GM19035 (cell line): ENCODE measurements around the gene PLLP.

Experiments used
- ATAC-seq: cut with Tn5 transposase; IDR thresholded peaks from one replicate; pipeline ENCODE4 v1.9.1; 2021; ENCODE audit not compliant: unreplicated experiment

The PLLP gene, protein sequence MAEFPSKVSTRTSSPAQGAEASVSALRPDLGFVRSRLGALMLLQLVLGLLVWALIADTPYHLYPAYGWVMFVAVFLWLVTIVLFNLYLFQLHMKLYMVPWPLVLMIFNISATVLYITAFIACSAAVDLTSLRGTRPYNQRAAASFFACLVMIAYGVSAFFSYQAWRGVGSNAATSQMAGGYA

GRCh38 chr16:57284209-57284951 lies at the start of gene PLLP:
Gene PLLP (minus strand): TSS chr16:57284672. CDS start chr16:57284540, 132 bp downstream.
- ATAC-seq, result no peak

- ATAC-seq, result no peak
Observed at GRCh38 chr16:57333402-57333801, 48.9 kb upstream of the PLLP start.

DNA sequence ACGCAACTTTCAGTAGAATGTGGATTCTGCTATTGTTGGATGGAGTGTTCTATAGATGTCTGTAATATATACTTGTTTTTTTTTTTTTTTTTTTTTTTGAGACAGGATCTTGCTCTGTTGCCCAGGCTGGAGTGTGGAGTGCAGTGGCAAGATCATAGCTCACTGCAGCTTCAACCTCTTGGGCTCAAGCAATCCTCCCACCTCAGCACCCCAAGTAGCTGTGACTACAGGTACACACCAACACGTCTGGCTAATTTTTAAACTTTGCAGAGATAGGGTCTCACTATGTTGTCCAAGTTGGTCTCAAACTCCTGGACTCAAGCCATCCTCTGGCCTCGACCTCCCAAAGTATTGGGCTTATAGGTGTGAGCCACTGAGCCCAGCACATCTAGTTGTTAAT lies 46.9 kb upstream of the PLLP start:
- no peak for ATAC-seq

- no peak for ATAC-seq
Observed at GRCh38 chr16:57329718-57330327, 45.4 kb upstream of the PLLP start.

- no peak for ATAC-seq
Observed at GRCh38 chr16:57325458-57325857, 41.0 kb upstream of the PLLP start.

- no peak for ATAC-seq
Observed at GRCh38 chr16:57324749-57325148, 40.3 kb upstream of the PLLP start.

- ATAC-seq, result no peak
Observed at GRCh38 chr16:57319646-57320045, 35.2 kb upstream of the PLLP start.

GRCh38 chr16:57318240-57318970 lies 33.9 kb upstream of the PLLP start:
- ATAC-seq, result no peak

DNA sequence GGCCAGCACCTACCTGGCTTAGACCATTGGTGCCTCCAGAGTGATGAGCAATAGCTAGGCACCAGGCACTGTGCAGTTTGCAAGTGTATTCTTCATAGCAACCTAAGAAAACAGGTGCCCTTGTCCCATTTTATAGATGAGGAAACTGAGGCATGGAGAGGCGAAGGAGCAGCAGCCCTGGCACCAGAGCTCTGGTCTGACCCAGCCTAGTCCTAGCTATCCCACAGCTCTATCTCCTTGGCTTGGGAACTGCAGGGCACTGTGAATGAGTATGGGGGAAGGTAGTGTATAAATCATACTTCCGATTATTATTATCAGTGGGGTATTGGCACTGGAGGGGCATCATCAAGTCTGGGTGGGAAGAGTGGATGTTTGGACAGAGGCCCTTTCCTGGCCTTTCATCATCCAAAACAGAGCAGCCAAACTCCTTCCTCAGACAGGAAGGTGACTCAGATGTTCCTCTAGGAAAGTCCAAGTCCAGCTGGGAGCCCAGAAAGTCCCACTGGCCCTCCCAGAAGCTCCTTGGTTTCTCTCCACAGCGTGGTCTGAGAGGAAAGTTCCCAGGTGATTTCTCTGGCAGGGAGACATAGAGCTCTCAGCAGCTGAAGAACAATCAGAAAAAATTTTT lies 32.0 kb upstream of the PLLP start:
- no peak for ATAC-seq

DNA sequence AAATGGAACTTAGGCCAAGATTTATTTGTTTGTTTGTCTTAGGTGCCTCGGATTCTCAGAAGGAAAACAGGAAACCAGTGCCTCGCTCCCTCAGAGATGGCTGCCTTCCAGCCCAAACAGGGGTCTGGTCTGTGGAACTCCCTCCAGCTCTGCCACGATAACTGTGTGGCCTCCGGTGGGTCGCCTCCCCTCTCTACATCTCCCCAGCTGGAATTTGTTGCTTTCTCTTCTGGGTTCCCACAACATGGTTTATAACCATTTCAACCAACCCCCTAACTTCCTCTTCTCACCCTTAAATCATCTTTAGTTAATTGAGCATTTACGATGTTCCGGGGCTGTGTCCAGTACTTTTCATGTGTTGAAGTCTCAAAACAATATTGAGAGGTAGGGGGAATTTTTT lies 30.9 kb upstream of the PLLP start:
- no peak for ATAC-seq

DNA sequence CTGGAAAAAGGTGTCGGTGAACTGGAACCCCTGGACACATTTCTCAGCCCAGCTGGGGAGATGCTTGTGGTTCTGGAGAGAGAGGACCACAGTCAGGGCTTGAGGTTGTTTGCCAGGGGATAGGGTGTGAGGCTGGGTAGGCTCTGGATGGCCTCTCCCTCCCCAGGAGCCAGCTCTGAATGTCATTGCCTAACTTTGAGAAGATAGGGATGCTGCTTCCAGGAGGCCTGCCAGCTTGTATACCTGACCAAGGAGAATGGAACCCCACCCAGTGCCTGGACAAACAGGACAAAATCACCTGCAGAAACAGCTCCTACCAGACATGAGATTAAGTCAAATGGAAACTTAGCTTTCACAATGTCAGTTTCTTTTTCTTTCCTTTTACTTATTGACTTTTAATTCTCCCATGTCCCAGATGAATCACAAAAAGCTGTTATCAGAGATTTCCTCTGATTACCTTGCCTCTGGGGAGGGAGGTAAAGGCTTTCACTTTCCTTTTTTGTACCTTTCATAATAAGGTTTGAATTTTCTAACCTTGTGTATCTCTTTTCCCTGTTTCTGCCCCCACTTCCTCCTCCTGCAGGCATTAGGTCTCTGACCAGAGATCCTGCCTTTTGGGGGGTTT lies 29.8 kb upstream of the PLLP start:
- ATAC-seq, result no peak

DNA sequence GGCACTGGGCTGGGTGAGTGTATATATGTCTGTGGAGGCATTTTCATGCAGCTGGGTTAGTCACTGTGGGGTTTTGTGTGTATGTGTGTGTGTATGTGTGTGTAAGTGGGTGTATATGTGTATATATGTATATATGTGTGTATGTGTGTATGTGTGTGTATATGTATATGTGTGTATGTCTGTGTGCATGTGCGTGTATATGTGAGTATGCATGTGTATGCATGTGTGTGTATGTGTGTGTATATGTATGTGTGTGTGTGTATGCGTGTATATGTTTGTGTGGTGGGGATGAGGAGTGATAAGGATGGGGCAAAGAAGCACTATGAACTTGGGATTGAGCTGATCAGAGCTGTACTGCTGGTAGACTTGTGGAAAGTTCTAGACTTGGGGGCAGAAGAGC lies 29.0 kb upstream of the PLLP start:
- ATAC-seq, result no peak

GRCh38 chr16:57310801-57311200 lies 26.3 kb upstream of the PLLP start:
- ATAC-seq, result no peak

DNA sequence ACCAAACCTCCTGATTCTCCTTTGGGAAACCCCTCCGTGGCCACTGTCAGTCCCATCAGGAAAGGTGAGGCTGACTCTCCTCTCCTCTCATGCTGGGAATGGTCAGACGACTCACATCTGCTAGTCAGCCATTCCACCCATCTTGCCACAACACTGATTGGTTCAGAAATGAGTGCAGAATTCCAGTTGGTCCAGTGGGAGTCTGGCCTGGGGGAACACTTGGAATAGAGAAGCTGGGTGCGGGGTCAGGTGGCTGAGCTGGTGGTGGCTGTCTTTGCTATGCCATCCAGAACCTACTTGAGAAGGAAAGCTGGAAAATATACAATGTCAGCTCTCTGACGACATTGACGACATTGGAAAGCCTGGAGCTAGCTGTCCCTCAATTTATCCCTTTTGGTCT lies 23.6 kb upstream of the PLLP start:
- no peak for ATAC-seq

DNA sequence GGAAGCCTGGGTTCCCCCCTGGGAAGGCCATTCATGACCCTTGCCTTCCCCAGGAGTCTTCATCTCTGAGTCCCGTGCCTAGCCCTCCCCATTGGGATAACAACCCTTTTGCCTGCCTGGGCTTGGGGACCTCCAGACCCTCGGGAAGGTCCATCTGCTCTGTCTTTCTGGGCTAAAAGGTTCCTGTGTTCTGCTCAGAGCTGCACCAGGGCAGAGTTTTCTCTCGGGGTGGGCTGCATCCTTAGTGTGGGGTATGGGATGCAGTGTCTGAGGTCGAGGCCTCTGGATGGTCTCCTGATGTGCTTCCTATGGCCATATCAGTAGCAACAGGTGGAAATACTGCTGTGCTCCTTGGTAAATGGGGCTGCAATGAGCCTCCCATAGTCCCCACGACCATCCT lies 22.9 kb upstream of the PLLP start:
- ATAC-seq, result no peak

DNA sequence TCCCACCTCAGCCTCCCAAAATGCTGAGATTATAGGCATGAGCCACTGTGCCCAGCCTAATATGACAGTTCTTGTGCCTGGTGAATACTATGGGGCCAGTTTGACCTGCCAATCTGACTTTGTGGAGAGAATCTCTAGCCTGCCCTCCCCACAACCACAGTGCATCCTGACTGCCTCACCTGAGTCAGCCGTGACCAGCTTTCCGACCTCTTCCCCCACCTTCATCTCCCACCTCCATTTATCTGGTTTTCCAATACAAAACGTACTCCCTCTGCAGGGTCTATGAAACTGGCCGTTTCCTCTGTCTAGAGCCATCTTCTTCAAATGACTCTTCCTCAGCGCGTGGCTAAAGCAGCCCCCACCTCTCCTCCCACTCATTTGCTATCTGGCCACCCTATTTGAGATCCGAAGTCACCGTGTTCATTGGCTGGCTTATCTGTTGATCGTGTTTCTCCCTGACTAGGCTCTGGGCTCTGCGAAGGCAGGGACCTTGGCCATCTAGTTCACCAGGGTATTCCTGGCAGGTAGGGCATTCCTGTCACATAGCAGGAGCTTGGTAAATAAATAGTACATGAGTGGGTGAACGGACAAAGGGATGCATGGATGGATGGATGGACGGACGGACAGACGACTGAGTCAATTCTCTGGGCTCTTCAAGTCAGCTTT lies 22.3 kb upstream of the PLLP start:
- no peak for ATAC-seq

DNA sequence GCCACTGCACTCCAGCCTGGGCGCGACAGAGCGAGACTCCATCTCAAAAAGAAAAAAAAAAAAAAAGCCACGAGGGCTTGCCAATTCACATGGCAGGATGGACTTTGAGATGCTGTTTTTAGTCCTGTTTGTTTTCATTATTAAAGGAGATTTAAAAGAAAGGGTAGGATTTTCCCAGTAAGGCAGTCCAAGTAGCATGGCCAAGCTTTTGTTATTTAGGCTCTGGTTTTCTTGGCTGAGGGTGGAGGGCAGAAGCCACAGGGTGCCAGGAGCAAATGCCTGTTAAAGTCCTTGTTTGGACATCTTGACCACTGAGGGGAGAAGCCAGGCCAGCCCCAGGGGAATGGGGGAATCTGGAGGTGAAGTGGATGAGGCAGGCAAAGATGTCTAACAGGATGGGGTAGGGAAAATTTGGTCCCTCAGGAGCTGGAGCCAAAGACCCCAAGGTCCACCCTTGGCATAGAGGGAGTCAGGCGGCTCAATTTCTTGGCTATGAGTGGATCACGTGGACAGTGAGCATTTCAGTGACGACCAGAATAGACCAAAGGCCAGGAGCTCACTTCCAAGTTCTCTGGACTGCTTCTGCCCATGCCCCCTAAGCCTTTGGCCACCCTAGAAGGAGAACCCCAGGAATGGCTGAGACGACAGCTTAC lies 20.8 kb upstream of the PLLP start:
- ATAC-seq, result no peak

DNA sequence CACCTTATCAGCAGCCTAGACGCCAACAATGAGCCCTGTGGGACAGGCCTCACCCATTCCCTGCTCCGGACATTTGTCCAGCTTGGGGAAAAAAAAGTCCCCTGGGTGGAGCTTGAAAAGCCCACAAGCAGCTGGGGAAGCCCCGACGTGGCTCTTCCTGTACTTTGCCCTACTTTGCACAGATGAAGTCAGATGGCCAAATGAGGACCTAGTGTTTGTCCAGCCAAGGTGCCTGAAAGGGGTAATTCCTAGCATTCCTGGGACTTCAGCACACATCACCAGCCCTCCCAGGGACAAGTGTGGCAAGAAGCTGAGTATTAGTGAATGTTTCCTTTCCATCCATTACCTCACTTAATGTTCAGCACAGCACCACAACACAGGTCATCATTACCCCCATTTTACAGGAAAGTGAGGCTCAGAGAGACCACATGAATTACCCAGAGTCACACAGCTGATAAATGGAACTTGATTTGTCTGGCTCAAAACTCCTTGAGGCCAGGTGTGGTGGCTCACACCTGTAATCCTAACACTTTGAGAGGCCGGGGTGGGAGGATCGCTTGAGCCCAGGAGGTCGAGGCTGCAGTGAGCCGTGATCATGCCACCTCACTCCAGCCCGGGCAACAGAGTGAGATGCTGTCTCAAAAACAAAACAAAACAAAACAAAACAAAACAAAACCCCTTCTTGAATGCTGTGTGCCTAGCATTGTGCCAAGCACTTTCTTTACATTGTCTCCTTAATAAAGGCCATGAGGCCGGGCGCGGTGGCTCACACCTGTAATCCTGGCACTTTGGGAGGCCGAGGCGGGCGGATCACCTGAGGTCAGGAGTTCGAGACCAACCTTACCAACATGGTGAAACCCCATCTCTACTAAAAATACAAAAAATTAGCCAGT lies 19.9 kb upstream of the PLLP start:
- no peak for ATAC-seq

- no peak for ATAC-seq
Observed at GRCh38 chr16:57303910-57304168, 19.4 kb upstream of the PLLP start.
